ENCODE measurements around the gene WDR41. TPM values are rescaled to one million over a fixed set of nuclear protein-coding genes. Genes with fewer than 3 reads are reported as not detected.

WDR41 gene
- total RNA-seq, 2 donors from 2014 or later: 61.6 to 80.9 TPM

DNA sequence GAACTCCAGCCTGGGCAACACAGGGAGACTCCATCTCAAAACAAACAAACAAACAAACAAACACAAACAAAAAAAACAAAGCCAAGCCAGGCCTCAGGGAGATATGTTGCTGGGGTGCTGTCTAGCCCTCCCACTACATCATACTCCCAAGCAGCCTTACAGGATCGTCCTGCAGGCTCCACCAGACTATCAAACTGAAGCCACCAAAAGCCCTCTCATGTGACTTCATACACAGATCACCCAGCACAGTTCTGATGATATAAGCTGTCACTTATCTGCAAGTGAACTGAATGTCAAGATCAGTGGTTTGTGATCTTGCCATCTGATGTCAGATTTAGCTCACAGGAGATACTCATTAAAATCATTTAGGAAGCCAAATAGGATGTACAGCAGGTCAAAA, 43.3 kb downstream of the WDR41 start:
- H3K9me3 Mint-ChIP-seq: peaks cover 11% of the 10 kb centered on the region
- peaks cover 57% of the 10 kb centered on the region for H3K36me3 Mint-ChIP-seq (ENCODE audit: low read depth)
- no peak overlapping the region for H3K4me3 Mint-ChIP-seq
- H3K9ac ChIP-seq (ENCODE audit: extremely low read depth, low read length, poor library complexity, severe bottlenecking): no peak overlapping the region
- H3K9me3 ChIP-seq (ENCODE audit: control insufficient read depth, low read length): peaks cover 6% of the 10 kb centered on the region
- no peaks in the 10 kb centered on the region for H3K27me3 ChIP-seq (ENCODE audit: control insufficient read depth, insufficient read depth, low read length, poor library complexity, severe bottlenecking)
- no peaks in the 10 kb centered on the region for H3K27me3 Mint-ChIP-seq (ENCODE audit: insufficient read depth)
- H3K4me1 ChIP-seq (ENCODE audit: control insufficient read depth, insufficient read depth, low read length): no peaks in the 10 kb centered on the region
- H3K27ac ChIP-seq (ENCODE audit: low read depth, low read length): no peak overlapping the region
- H3K4me1 Mint-ChIP-seq: no peaks in the 10 kb centered on the region
- 96% methylated on average over 1 of the region's 1 CpG; no CpG with 5 or more reads in 1 of the 2 experiments for WGBS, 2 experiments (ENCODE audit: insufficient coverage in 1 of 2, insufficient read length in 1 of 2)
- peaks cover 65% of the 10 kb centered on the region for H3K36me3 ChIP-seq (ENCODE audit: control insufficient read depth, insufficient read depth, low read length)
- no peak for DNase-seq
- TF ChIP-seq, protein P1, sequence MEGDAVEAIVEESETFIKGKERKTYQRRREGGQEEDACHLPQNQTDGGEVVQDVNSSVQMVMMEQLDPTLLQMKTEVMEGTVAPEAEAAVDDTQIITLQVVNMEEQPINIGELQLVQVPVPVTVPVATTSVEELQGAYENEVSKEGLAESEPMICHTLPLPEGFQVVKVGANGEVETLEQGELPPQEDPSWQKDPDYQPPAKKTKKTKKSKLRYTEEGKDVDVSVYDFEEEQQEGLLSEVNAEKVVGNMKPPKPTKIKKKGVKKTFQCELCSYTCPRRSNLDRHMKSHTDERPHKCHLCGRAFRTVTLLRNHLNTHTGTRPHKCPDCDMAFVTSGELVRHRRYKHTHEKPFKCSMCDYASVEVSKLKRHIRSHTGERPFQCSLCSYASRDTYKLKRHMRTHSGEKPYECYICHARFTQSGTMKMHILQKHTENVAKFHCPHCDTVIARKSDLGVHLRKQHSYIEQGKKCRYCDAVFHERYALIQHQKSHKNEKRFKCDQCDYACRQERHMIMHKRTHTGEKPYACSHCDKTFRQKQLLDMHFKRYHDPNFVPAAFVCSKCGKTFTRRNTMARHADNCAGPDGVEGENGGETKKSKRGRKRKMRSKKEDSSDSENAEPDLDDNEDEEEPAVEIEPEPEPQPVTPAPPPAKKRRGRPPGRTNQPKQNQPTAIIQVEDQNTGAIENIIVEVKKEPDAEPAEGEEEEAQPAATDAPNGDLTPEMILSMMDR (conservative IDR thresholded peaks at IDR 0.05): no peak
- H3K27ac Mint-ChIP-seq: no peak overlapping the region
- no peak overlapping the region for H3K4me3 ChIP-seq (ENCODE audit: low read length)

GRCh38 chr5:77444356-77444755, 47.8 kb downstream of the WDR41 start:
- no peak for DNase-seq
- Mint-ChIP-seq H3K27ac (no peak overlapping the region), H3K9me3 (peaks cover 11% of the 10 kb centered on the region), H3K36me3 (ENCODE audit: low read depth) (peaks cover 41% of the 10 kb centered on the region), H3K27me3 (ENCODE audit: insufficient read depth) (no peaks in the 10 kb centered on the region), H3K4me1 (no peaks in the 10 kb centered on the region), H3K4me3 (no peak overlapping the region)
- TF ChIP-seq, protein P1 (conservative IDR thresholded peaks at IDR 0.05): no peak
- H3K4me3 ChIP-seq (ENCODE audit: low read length): no peak overlapping the region
- H3K27me3 ChIP-seq (ENCODE audit: control insufficient read depth, insufficient read depth, low read length, poor library complexity, severe bottlenecking): no peaks in the 10 kb centered on the region
- WGBS, 2 experiments (ENCODE audit: insufficient coverage in 1 of 2, insufficient read length in 1 of 2): 100% methylated on average over 1 of the region's 1 CpG; no CpG with 5 or more reads in 1 of the 2 experiments
- H3K9me3 ChIP-seq (ENCODE audit: control insufficient read depth, low read length): peaks cover 6% of the 10 kb centered on the region
- H3K36me3 ChIP-seq (ENCODE audit: control insufficient read depth, insufficient read depth, low read length): peaks cover 45% of the 10 kb centered on the region
- no peaks in the 10 kb centered on the region for H3K4me1 ChIP-seq (ENCODE audit: control insufficient read depth, insufficient read depth, low read length)
- no peak overlapping the region for H3K27ac ChIP-seq (ENCODE audit: low read depth, low read length)
- no peak overlapping the region for H3K9ac ChIP-seq (ENCODE audit: extremely low read depth, low read length, poor library complexity, severe bottlenecking)

- no peak for DNase-seq
- Histone ChIP-seq H3K9me3 (ENCODE audit: control insufficient read depth, low read length) (peaks cover 6% of the 10 kb centered on the region), H3K27me3 (ENCODE audit: control insufficient read depth, insufficient read depth, low read length, poor library complexity, severe bottlenecking) (no peaks in the 10 kb centered on the region), H3K4me1 (ENCODE audit: control insufficient read depth, insufficient read depth, low read length) (no peaks in the 10 kb centered on the region), H3K27ac (ENCODE audit: low read depth, low read length) (no peak overlapping the region), H3K36me3 (ENCODE audit: control insufficient read depth, insufficient read depth, low read length) (peaks cover 38% of the 10 kb centered on the region), H3K9ac (ENCODE audit: extremely low read depth, low read length, poor library complexity, severe bottlenecking) (no peak overlapping the region), H3K4me3 (ENCODE audit: low read length) (no peak overlapping the region)
- WGBS, 2 experiments (ENCODE audit: insufficient coverage in 1 of 2, insufficient read length in 1 of 2): 90% methylated on average over 1 of the region's 1 CpG; no CpG with 5 or more reads in 1 of the 2 experiments
- H3K4me1 Mint-ChIP-seq: no peaks in the 10 kb centered on the region
- peaks cover 34% of the 10 kb centered on the region for H3K36me3 Mint-ChIP-seq (ENCODE audit: low read depth)
- TF ChIP-seq, protein P1 (conservative IDR thresholded peaks at IDR 0.05): no peak
- peaks cover 11% of the 10 kb centered on the region for H3K9me3 Mint-ChIP-seq
- no peaks in the 10 kb centered on the region for H3K27me3 Mint-ChIP-seq (ENCODE audit: insufficient read depth)
- no peak overlapping the region for H3K27ac Mint-ChIP-seq
- no peak overlapping the region for H3K4me3 Mint-ChIP-seq
These were observed 48.4 kb downstream of the WDR41 start for GRCh38 chr5:77443670-77444069.

All from endodermal cell (in vitro differentiated cells).